Fibroblast of skin of right quadriceps (primary cell): Measurements from ENCODE around the gene ANO6.

Source experiments
- DNase-seq: peaks from one replicate; pipeline ENCODE4 v3.0.0-alpha.2; 2013

The ANO6 gene

DNA sequence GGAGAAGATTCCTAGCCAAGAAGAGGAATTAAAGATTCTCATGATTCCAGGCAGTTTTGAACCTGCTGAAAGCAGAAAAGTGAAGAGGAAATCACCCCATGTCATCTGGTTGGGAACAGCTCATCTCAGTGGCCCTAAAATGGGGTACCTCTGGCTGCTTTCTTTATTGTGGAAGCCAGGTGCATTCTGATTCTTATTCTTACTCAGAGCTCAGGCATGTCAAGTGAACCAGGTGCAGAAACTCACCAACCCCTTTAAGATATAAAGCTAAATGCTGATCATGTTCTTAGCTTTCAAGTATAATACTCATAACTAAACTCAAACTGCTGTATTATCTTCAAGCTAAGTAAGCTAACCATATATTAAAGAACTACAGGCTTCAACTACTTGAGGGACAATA lies 259.7 kb downstream of the ANO6 start:
- DNase-seq = no peak

DNA sequence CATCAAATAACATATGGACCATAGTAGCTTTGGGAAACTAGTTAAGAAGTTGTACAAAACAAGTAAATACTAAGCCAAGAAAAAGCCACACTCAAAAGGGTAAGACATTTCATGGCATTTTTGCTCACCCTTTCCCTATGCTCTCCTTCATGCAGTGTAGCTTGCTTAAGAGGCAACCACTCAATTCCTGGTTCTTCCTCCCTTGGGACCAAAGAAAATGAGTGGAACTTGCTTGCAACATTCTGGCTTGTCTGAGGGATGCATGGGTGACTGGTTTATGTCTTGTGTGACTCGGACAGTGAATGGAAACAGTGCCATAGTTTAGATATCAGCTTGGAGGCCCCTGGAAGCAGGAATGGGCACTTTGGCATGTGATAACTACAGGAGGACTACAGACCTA lies 261.6 kb downstream of the ANO6 start:
- peak; percentile 15 for DNase-seq

DNA sequence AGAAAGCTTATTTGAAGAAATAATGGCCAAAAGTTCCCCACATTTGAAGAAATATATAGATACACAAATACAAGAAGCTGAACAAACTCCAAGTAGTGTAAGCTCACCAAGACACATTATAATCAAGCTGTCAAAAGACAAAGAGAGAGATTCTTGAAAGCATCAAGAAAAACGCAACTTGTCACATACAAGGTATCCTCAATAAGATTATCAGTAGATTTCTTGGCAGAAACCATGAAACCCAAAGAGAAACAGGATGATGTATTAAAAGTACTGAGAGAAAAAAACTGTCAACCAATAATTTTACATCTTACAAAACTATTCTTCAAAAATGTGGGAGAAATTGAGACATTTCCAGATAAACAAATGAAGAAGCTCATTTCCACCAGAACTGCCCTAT lies 263.0 kb downstream of the ANO6 start:
- no peak for DNase-seq

DNA sequence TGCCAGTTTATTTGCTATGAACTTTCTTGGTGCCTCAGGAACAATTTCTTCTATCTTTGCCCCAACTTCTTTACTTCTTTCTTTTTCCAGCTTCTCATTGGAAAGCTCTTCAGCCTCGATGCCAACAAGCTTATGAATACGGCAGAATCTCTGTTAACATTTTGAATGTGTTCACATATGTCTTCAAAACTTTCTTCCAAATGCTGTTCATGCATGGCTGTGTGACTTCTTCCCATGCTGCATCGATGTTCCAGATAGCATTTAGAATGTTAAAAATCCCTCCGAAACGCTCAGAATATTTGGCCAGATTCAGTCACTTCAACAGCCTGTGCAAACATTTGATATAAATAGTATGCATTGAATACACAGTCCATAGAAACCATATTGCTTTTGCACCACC lies 265.9 kb downstream of the ANO6 start:
- DNase-seq = no peak

DNA sequence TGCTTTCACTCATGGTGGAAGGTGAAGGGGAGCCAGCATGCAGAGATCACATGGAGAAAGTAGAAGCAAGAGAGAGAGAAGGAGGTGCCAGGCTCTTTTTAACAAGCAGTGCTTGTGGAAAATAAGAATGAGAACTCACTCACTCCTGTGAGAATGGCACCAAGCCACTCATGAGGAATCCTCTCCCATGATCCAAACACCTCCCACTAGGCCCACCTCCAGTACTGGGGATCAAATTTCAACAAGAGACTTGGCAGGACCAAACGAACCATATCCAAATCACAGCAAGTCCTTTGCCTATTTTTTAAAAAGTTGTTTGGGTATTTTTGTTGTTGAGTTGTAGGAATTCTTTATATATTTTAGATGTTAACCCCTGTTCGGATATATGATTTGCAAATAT lies 267.7 kb downstream of the ANO6 start:
- DNase-seq = peak; percentile 1
